OCI-LY7 (cell line): Measurements from ENCODE around the gene ALDH9A1. TPM values are rescaled to one million over a fixed set of nuclear protein-coding genes. Genes with fewer than 3 reads are reported as not detected.

Experiments used
- total RNA-seq, 2 experiments: library from RNA; depleted of rRNA in 1 of 2; stranded (reverse); fragments of >200 nt in 1 of 2; shearing (Covaris generic) in 1 of 2; gene quantifications; 2 replicates each; pipeline ENCODE4 v1.2.3, GENCODE V29; 2014 to 2022

ALDH9A1 gene
- total RNA-seq, 2 experiments from 2014 or later, result 32.1 to 36.0 TPM

Other genes with a start within 250 kb of the ALDH9A1 start
- not detected in 2 replicates for gene LRRC52, start 154.6 kb downstream of the ALDH9A1 start, total RNA-seq (2014; rRNA removed; shearing (Covaris generic))
- gene LRRC52, start 154.6 kb downstream of the ALDH9A1 start, total RNA-seq (2022), result not detected in 2 replicates
- gene MGST3, start 67.3 kb downstream of the ALDH9A1 start, total RNA-seq (2014; rRNA removed; shearing (Covaris generic)), result 95.7 and 127 TPM in 2 replicates
- 115 and 124 TPM in 2 replicates for gene MGST3, start 67.3 kb downstream of the ALDH9A1 start, total RNA-seq (2022)
- gene TMCO1, start 70.3 kb upstream of the ALDH9A1 start, total RNA-seq (2014; rRNA removed; shearing (Covaris generic)), result 22.9 and 23.7 TPM in 2 replicates
- gene TMCO1, start 70.3 kb upstream of the ALDH9A1 start, total RNA-seq (2022), result 44.5 and 49.5 TPM in 2 replicates
- gene UCK2, start 129.1 kb upstream of the ALDH9A1 start, total RNA-seq (2014; rRNA removed; shearing (Covaris generic)), result 65.6 and 75.8 TPM in 2 replicates
- 66.0 and 66.6 TPM in 2 replicates for gene UCK2, start 129.1 kb upstream of the ALDH9A1 start, total RNA-seq (2022)